Natural killer cell treated with Interleukin-12 subunit alpha and Interleukin-12 subunit beta and Interleukin-15 and Interleukin-18, amount 100 ng/mL, for 72 hours (primary cell): ENCODE measurements around the gene FAIM2. TPM values are rescaled to one million over a fixed set of nuclear protein-coding genes. Genes with fewer than 3 reads are reported as not detected.

Experiments used
- ATAC-seq, 2 donors: fragments of 150-1000 bp; cut with Tn5 transposase in 1 of 2; sonication (Bioruptor Pico), chemical (Tn5 transposase) in 1 of 2; 2 replicates each; pipeline ENCODE4 v1.10.0; 2021
- DNase-seq: peaks from one replicate; pipeline ENCODE4 v3.0.0; 2022; ENCODE audit warnings: low spot score
- H3K27ac Mint-ChIP-seq, 2 donors: 1 replicate in 1 of 2; 2 replicates in 1 of 2; pipeline ENCODE4 v1.8.0; 2022; ENCODE audit warnings: mixed read lengths in 2 of 2, mild to moderate bottlenecking in 1 of 2, moderate library complexity in 1 of 2
- H3K27me3 Mint-ChIP-seq, 2 donors: 1 replicate in 1 of 2; 2 replicates in 1 of 2; pipeline ENCODE4 v1.8.0; 2022; ENCODE audit warnings: mixed read lengths in 2 of 2
- H3K36me3 Mint-ChIP-seq: one replicate; pipeline ENCODE4 v1.8.0; 2022; ENCODE audit warnings: mixed read lengths
- H3K4me1 Mint-ChIP-seq, 2 donors: 1 replicate in 1 of 2; 2 replicates in 1 of 2; pipeline ENCODE4 v1.8.0; 2022; ENCODE audit warnings: low read depth in 2 of 2, mixed read lengths in 2 of 2, mild to moderate bottlenecking in 1 of 2
- H3K4me3 Mint-ChIP-seq: one replicate; pipeline ENCODE4 v1.8.0; 2022; ENCODE audit warnings: mixed read lengths
- H3K9me3 Mint-ChIP-seq: 2 replicates; pipeline ENCODE4 v1.8.0; 2022; ENCODE audit warnings: mixed read lengths
- total RNA-seq, 2 donors: library from RNA; stranded (reverse); gene quantifications; one replicate each; pipeline ENCODE4 v1.2.3, GENCODE V29; 2022

Gene FAIM2
- total RNA-seq, 2 donors from 2014 or later = 0.50 TPM; not detected in 1

DNA sequence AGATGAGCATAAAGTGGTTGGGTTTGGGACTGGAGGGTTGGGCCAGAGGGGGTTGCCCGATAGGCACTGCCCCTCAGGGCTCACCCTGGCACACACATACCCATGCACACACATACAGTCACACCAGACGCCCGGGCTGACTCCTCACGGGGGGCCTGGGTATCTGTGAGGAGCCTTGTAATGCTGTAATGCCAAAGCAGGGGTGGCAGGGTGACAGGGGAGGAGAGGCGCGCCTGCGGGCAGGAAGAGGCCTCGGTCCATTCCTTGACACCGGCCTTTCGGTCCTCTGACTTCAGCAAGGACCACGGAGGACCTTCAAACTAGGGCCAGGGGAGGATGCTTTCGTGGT is 375 bp downstream of the FAIM2 start:
- Mint-ChIP-seq H3K27ac (no peak overlapping the region), H3K4me1 (peaks cover 8 to 11% of the 10 kb centered on the region in 2 donors), H3K4me3 (peak overlapping the region; percentile 23), H3K27me3 (peaks cover 4 to 38% of the 10 kb centered on the region in 2 donors), H3K36me3 (no peaks in the 10 kb centered on the region), H3K9me3 (no peaks in the 10 kb centered on the region)
- DNase-seq = no peak
- no peak for ATAC-seq

GRCh38 chr12:49902399-49903350 is 1.0 kb downstream of the FAIM2 start:
- no peaks in the 10 kb centered on the region for H3K36me3 Mint-ChIP-seq
- H3K4me3 Mint-ChIP-seq = peak overlapping the region; percentile 23
- peaks cover 7 to 38% of the 10 kb centered on the region in 2 donors for H3K27me3 Mint-ChIP-seq
- peaks cover 8 to 11% of the 10 kb centered on the region in 2 donors for H3K4me1 Mint-ChIP-seq
- ATAC-seq = no peak
- no peaks in the 10 kb centered on the region for H3K9me3 Mint-ChIP-seq
- no peak overlapping the region for H3K27ac Mint-ChIP-seq
- DNase-seq = no peak

DNA sequence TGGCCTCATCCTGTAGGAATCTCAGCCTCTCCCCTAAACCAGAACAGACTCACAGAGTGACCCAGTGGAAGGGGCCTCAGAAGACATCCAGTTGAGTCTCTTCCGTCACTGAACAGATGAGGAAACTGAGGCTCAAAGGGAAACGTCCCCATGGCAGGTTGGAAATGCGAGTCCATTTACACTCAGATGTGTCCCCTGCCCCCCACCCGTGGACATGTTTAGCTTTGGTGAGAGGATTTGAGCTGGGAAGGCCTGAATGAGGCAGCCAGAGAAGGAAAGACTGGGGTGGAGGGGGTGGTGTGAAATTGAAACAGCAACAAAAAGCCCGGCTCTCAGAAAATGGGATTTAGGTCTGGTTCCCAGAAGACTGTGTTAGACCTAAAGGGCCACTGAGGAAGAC is 1.7 kb downstream of the FAIM2 start:
- Mint-ChIP-seq H3K27me3 (peaks cover 7 to 38% of the 10 kb centered on the region in 2 donors), H3K9me3 (no peaks in the 10 kb centered on the region), H3K36me3 (no peaks in the 10 kb centered on the region), H3K4me1 (peaks cover 8 to 11% of the 10 kb centered on the region in 2 donors), H3K27ac (peak overlapping the region in 1 of 2 donors; percentile 0), H3K4me3 (no peak overlapping the region)
- DNase-seq = no peak
- no peak for ATAC-seq

DNA sequence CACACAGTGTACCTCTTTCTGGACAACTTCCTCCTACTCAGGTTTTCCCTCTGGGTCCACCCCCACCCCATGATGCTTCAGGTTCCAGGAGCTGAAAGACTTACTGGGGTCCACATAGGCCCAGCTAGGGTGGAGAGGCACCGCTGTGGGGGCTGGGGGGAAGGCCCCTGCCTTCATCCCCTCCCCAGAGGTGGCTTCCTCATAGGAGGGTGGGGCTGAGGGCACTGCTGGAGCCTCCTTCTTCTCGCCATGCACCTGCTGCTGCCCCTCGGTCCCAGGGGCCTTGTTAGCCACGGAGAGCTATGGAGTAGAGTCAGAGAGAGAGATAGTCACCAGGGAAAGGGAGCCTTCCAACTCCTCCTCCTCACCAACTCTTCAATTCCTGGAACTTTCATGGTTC is 2.7 kb downstream of the FAIM2 start:
- peaks cover 8 to 11% of the 10 kb centered on the region in 2 donors for H3K4me1 Mint-ChIP-seq
- no peak overlapping the region for H3K4me3 Mint-ChIP-seq
- no peak for ATAC-seq
- H3K9me3 Mint-ChIP-seq = no peaks in the 10 kb centered on the region
- H3K27ac Mint-ChIP-seq = no peak overlapping the region
- DNase-seq = no peak
- no peaks in the 10 kb centered on the region for H3K36me3 Mint-ChIP-seq
- peaks cover 7 to 33% of the 10 kb centered on the region in 2 donors for H3K27me3 Mint-ChIP-seq

GRCh38 chr12:49900371-49900770 is 3.3 kb downstream of the FAIM2 start:
- Mint-ChIP-seq H3K4me3 (no peak overlapping the region), H3K9me3 (no peaks in the 10 kb centered on the region), H3K27me3 (peaks cover 3 to 27% of the 10 kb centered on the region in 2 donors), H3K4me1 (peaks cover 8% of the 10 kb centered on the region in 2 donors), H3K36me3 (no peaks in the 10 kb centered on the region), H3K27ac (no peak overlapping the region)
- DNase-seq = no peak
- ATAC-seq = no peak

GRCh38 chr12:49899921-49900320 is 3.8 kb downstream of the FAIM2 start:
- Mint-ChIP-seq H3K36me3 (no peaks in the 10 kb centered on the region), H3K4me3 (no peak overlapping the region), H3K27ac (no peak overlapping the region), H3K27me3 (peaks cover 3 to 25% of the 10 kb centered on the region in 2 donors), H3K9me3 (no peaks in the 10 kb centered on the region), H3K4me1 (peaks cover 8% of the 10 kb centered on the region in 2 donors)
- no peak for DNase-seq
- no peak for ATAC-seq

- H3K4me3 Mint-ChIP-seq = no peak overlapping the region
- ATAC-seq (no peak), DNase-seq (no peak)
- no peak overlapping the region for H3K27ac Mint-ChIP-seq
- H3K4me1 Mint-ChIP-seq = peaks cover 4% of the 10 kb centered on the region in 2 donors
- H3K36me3 Mint-ChIP-seq = no peaks in the 10 kb centered on the region
- peaks cover 3 to 20% of the 10 kb centered on the region in 2 donors for H3K27me3 Mint-ChIP-seq
- H3K9me3 Mint-ChIP-seq = no peaks in the 10 kb centered on the region
Observed at GRCh38 chr12:49899286-49899843, 4.3 kb downstream of the FAIM2 start.

DNA sequence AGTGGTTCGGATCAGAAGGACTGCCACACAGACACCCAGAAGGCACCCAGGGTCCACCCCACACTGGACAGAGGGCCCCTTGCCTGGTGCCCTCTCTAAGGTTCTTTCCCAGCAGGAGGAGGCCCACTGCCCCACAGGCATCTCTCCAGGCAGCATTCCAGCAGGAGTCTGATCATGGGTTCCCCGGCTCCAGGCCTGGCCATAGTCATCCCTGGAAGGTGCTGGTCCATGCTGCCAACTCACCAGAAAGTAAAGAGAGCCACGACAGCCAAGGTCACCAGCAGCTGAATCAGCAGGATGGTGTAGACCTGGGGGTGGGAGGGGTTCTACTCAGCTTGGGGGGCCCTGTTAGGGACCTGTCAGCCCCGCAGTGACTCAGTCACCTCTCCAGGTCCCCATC is 6.4 kb downstream of the FAIM2 start:
- Mint-ChIP-seq H3K36me3 (no peaks in the 10 kb centered on the region), H3K27me3 (peaks cover 9 to 31% of the 10 kb centered on the region in 2 donors), H3K4me3 (no peak overlapping the region), H3K4me1 (no peaks in the 10 kb centered on the region), H3K27ac (no peak overlapping the region), H3K9me3 (no peaks in the 10 kb centered on the region)
- no peak for DNase-seq
- no peak for ATAC-seq

DNA sequence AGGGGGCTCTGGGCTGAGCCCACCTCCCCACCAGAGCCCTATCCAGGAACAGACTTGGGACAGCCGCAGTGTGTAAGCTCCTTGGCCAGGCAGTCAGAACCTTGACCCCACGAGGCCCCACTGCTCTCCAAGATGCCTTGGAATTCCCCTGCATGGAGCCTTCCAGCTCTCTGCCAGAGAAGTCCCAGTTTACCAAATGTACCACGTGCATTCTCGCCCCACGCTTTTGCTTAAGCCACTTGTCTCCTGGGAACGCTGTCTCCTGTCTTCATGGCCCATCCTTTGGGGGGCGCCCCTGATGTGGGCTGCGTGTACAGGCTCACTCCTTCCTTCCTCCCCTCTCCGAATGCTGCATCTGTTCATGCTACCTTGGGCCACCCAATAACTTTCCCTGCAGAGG is 7.9 kb downstream of the FAIM2 start:
- no peak overlapping the region for H3K4me3 Mint-ChIP-seq
- no peaks in the 10 kb centered on the region for H3K36me3 Mint-ChIP-seq
- ATAC-seq (no peak), DNase-seq (no peak)
- H3K27ac Mint-ChIP-seq = no peak overlapping the region
- H3K4me1 Mint-ChIP-seq = no peaks in the 10 kb centered on the region
- peaks cover 11 to 25% of the 10 kb centered on the region in 2 donors for H3K27me3 Mint-ChIP-seq
- H3K9me3 Mint-ChIP-seq = no peaks in the 10 kb centered on the region

GRCh38 chr12:49894751-49895148 is 8.9 kb downstream of the FAIM2 start:
- Mint-ChIP-seq H3K36me3 (no peaks in the 10 kb centered on the region), H3K27me3 (peaks cover 11 to 25% of the 10 kb centered on the region in 2 donors), H3K4me3 (no peak overlapping the region), H3K9me3 (no peaks in the 10 kb centered on the region), H3K27ac (no peak overlapping the region), H3K4me1 (no peaks in the 10 kb centered on the region)
- DNase-seq (no peak), ATAC-seq (no peak)

- DNase-seq (no peak), ATAC-seq (no peak)
- Mint-ChIP-seq H3K4me1 (no peaks in the 10 kb centered on the region), H3K36me3 (no peaks in the 10 kb centered on the region), H3K27ac (no peak overlapping the region), H3K9me3 (no peaks in the 10 kb centered on the region), H3K27me3 (peaks cover 11 to 19% of the 10 kb centered on the region in 2 donors), H3K4me3 (no peak overlapping the region)
Observed at GRCh38 chr12:49893753-49894750, 9.6 kb downstream of the FAIM2 start.

GRCh38 chr12:49892732-49893317 is 10.9 kb downstream of the FAIM2 start:
- H3K9me3 Mint-ChIP-seq = no peaks in the 10 kb centered on the region
- H3K4me3 Mint-ChIP-seq = no peak overlapping the region
- H3K36me3 Mint-ChIP-seq = no peaks in the 10 kb centered on the region
- no peak overlapping the region for H3K27ac Mint-ChIP-seq
- H3K4me1 Mint-ChIP-seq = no peaks in the 10 kb centered on the region
- H3K27me3 Mint-ChIP-seq = peaks cover 8 to 19% of the 10 kb centered on the region in 2 donors
- ATAC-seq (no peak), DNase-seq (no peak)

DNA sequence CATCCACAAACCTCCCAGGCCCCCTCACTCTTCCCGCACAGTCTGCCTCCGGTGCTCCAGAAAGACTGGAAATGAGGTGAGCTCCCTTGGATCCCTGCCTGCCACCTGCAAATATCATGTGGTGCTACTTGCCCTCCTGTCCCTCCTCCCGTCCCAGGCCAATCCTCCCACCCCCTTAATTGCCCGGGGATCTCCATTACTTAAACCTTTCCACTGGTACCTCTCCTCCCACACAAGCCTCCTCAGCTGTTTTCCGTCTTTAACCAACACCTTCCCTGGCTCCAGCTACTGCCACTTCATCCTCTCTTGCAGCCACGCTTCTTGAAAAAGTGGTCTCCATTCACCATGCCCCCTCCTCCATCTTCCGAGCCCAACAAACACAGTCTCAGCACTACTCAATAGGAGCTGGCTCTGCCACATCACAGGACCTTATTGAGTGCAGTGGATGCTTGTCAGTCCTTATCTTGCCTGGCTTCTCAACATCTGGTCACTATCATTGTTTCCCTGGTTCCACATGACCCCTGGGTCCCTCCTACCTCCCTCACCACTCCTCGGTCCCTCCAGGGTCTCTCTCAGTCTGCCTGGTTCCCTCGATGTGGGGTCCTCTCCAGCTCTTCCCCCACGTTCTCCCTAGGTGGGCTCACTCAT is 11.5 kb downstream of the FAIM2 start:
- Mint-ChIP-seq H3K4me1 (no peaks in the 10 kb centered on the region), H3K27me3 (peaks cover 8 to 19% of the 10 kb centered on the region in 2 donors), H3K9me3 (no peaks in the 10 kb centered on the region), H3K36me3 (no peaks in the 10 kb centered on the region), H3K4me3 (no peak overlapping the region), H3K27ac (no peak overlapping the region)
- ATAC-seq = no peak
- DNase-seq = no peak
